Measurements from ENCODE around the gene IFT43. TPM values are rescaled to one million over a fixed set of nuclear protein-coding genes. Genes with fewer than 3 reads are reported as not detected.

Gene IFT43
- total and polyA plus RNA-seq, 2 donors from 2014 or later, result 41.6 to 86.3 TPM

DNA sequence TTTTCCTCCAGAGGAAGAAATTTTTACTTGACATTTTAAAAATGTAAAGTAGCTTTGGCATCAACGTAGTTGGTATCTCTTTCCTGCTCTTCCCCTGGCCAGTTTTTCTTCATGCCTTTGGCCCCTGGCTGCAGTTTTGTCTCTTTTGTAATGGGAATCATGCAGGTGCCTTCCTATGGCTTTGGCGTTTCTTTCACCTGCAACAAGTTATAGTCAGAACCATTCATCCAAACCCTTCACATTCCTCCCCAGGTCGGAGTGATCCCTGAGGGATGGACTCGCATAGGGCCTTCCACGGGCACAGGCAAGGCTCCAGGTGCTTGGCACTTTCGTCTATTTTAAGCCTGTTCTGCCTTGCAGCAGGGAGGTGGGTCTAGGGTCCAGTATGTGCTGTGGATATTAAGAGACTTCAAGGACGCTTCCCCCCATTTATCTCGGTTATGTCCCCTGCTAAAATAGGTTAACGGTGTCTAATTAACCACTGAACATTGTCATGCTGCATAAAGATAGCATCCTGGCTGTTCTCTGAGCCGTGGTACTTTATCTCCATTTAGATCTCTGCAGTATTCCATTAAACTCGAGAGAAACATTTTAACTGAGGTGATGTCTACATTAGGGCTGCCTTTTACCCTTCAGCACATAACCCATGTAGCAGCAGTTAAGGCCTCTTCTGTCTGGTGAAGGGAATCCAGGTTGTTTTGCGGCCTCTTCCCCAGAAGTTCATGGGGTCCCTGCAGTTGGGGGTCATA is 66.3 kb downstream of the IFT43 start:
- H3K27me3 ChIP-seq (ENCODE audit: control insufficient read depth, insufficient read depth, low read length), result no peaks in the 10 kb centered on the region
- FAIRE-seq (no peak), DNase-seq (no peak)
- H3K4me1 ChIP-seq (ENCODE audit: control insufficient read depth in 2 of 3, insufficient read depth in 2 of 3, low read depth in 1 of 3, low read length in 3 of 3), result no peaks in the 10 kb centered on the region
- intact Hi-C loops (cut with DNase I), result loop anchor here (10.0 kb wide), 2 partner anchors 293 to 593 kb away; no protein-coding TSS in a partner anchor
- H3K36me3 ChIP-seq (ENCODE audit: control insufficient read depth in 2 of 3, insufficient read depth in 3 of 3, low read length in 3 of 3), result no peaks in the 10 kb centered on the region
- no peak overlapping the region for H3K27ac ChIP-seq (ENCODE audit: low read depth in 2 of 2, low read length in 2 of 2)
- H3K9ac ChIP-seq (ENCODE audit: low read length in 3 of 3), result no peak overlapping the region
- TF ChIP-seq, protein P1, sequence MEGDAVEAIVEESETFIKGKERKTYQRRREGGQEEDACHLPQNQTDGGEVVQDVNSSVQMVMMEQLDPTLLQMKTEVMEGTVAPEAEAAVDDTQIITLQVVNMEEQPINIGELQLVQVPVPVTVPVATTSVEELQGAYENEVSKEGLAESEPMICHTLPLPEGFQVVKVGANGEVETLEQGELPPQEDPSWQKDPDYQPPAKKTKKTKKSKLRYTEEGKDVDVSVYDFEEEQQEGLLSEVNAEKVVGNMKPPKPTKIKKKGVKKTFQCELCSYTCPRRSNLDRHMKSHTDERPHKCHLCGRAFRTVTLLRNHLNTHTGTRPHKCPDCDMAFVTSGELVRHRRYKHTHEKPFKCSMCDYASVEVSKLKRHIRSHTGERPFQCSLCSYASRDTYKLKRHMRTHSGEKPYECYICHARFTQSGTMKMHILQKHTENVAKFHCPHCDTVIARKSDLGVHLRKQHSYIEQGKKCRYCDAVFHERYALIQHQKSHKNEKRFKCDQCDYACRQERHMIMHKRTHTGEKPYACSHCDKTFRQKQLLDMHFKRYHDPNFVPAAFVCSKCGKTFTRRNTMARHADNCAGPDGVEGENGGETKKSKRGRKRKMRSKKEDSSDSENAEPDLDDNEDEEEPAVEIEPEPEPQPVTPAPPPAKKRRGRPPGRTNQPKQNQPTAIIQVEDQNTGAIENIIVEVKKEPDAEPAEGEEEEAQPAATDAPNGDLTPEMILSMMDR (IDR thresholded peaks at IDR 0.05; ENCODE audit: borderline replicate concordance, extremely low read depth, insufficient read depth), result no peak
- no peak overlapping the region for H3K4me3 ChIP-seq (ENCODE audit: low read length in 3 of 3)
- no peaks in the 10 kb centered on the region for H3K9me3 ChIP-seq (ENCODE audit: control insufficient read depth in 2 of 3, insufficient read depth in 1 of 3, low read length in 3 of 3)

DNA sequence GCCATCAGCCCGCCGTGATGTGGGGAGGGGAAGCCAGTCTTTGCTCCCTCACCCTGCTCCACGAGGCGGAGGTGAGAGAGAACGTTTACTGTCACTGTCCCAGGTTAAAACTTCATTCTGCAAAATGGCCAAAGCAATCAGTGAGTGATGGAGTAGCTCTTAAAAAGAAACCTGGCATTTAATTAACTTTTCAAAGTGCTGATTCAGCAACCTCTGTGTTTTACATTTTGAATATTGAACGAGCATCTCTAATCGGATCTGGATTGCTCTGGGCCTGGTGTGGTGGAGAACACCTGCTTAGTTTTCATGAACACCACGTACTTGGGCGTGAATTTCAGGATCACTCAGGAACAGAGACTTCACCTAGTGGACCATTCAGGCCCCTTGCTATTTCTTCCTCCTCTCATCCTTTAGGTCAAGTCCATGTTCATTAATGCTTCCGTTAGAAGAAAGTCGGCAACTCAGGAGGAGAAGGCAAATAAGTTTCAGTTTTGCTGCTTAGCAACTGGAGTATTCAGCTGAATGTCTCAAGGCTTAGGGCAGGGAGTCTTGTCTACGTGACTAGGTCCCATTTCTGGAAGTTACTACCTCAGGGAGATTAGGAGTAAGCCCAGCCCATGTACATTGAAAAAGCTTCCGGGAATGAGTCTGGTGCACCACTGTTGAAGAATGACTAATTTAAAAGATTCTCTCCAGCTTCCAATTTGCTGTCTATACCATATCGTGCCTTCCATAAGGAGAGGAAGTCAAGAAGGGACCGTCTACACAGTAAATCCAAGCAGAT is 68.2 kb downstream of the IFT43 start:
- Histone ChIP-seq H3K4me1 (ENCODE audit: control insufficient read depth in 2 of 3, insufficient read depth in 2 of 3, low read depth in 1 of 3, low read length in 3 of 3) (no peaks in the 10 kb centered on the region), H3K36me3 (ENCODE audit: control insufficient read depth in 2 of 3, insufficient read depth in 3 of 3, low read length in 3 of 3) (peaks cover 0 to 8% (median 0%) of the 10 kb centered on the region in 3 donors), H3K27ac (ENCODE audit: low read depth in 2 of 2, low read length in 2 of 2) (no peak overlapping the region), H3K4me3 (ENCODE audit: low read length in 3 of 3) (no peak overlapping the region), H3K9me3 (ENCODE audit: control insufficient read depth in 2 of 3, insufficient read depth in 1 of 3, low read length in 3 of 3) (no peaks in the 10 kb centered on the region), H3K9ac (ENCODE audit: low read length in 3 of 3) (no peak overlapping the region), H3K27me3 (ENCODE audit: control insufficient read depth, insufficient read depth, low read length) (no peaks in the 10 kb centered on the region)
- TF ChIP-seq, protein P1 (IDR thresholded peaks at IDR 0.05; ENCODE audit: borderline replicate concordance, extremely low read depth, insufficient read depth), result no peak
- intact Hi-C loops (cut with DNase I), result loop anchor here (10.0 kb wide), 2 partner anchors 291 to 591 kb away; no protein-coding TSS in a partner anchor
- FAIRE-seq (no peak), DNase-seq (no peak)

DNA sequence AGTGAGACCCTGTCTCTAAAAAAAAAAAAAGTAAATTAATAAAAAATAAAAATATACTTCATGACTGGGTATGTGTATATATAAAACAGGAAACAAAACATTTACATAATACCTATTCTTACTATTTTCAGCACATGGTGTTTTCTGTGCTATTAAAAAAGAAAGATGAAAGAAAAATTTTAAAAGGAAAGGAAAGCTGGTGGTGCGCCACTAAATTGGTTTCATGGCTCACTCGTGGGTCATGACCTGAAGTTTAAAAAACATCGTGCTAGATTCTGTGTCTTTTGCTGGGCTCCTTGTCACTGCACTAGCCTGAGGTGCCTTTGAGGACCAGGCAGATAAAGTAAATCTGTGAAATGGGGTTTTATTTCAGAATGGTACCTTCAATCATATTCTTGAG is 69.8 kb downstream of the IFT43 start:
- intact Hi-C loops (cut with DNase I), result loop anchor here (10.0 kb wide), 2 partner anchors 289 to 589 kb away; no protein-coding TSS in a partner anchor
- Histone ChIP-seq H3K27ac (ENCODE audit: low read depth in 2 of 2, low read length in 2 of 2) (no peak overlapping the region), H3K27me3 (ENCODE audit: control insufficient read depth, insufficient read depth, low read length) (no peaks in the 10 kb centered on the region), H3K36me3 (ENCODE audit: control insufficient read depth in 2 of 3, insufficient read depth in 3 of 3, low read length in 3 of 3) (peaks cover 2 to 18% (median 6%) of the 10 kb centered on the region in 3 donors), H3K4me3 (ENCODE audit: low read length in 3 of 3) (no peak overlapping the region), H3K9me3 (ENCODE audit: control insufficient read depth in 2 of 3, insufficient read depth in 1 of 3, low read length in 3 of 3) (no peaks in the 10 kb centered on the region), H3K4me1 (ENCODE audit: control insufficient read depth in 2 of 3, insufficient read depth in 2 of 3, low read depth in 1 of 3, low read length in 3 of 3) (no peaks in the 10 kb centered on the region), H3K9ac (ENCODE audit: low read length in 3 of 3) (no peak overlapping the region)
- FAIRE-seq (no peak), DNase-seq (no peak)
- TF ChIP-seq, protein P1 (IDR thresholded peaks at IDR 0.05; ENCODE audit: borderline replicate concordance, extremely low read depth, insufficient read depth), result no peak

Measured in kidney (tissue), 14 donors.